Measurements from ENCODE around the gene CFL1.

GRCh38 chr11:65895482-65895981, 37.6 kb upstream of the CFL1 start:
- TF ChIP-seq CTCF (IDR thresholded peaks at IDR 0.05) (no peak), POLR2AphosphoS5 (IDR thresholded peaks at IDR 0.05; ENCODE audit: low read depth, low read length) (no peak; the same call in none of the 2 replicates)

Data from Panc1 (cell line).